Small intestine (tissue), 7 donors: Measurements from ENCODE around the gene CAMTA1. TPM values are rescaled to one million over a fixed set of nuclear protein-coding genes. Genes with fewer than 3 reads are reported as not detected.
A peak's percentile ranks its signal among the peaks of the same experiment; 100 is the strongest.

Source experiments
- DNase-seq, 2 donors: peaks; one replicate each; pipeline versions ENCODE4 v3.0.0 to v3.0.0-alpha.2; 2013
- FAIRE-seq: peaks from 2 replicates; lab custom pipeline; 2012; peaks lifted over from hg19 to GRCh38; lab: Jason Lieb, UNC
- H3K27ac ChIP-seq, 3 donors: one replicate each; pipeline ENCODE4 v1.5.1; 2013; ENCODE audit warnings: low read length in 2 of 3, mild to moderate bottlenecking in 2 of 3, control low read depth in 1 of 3, inconsistent platforms in 1 of 3, low read depth in 1 of 3, moderate library complexity in 1 of 3
- H3K27me3 ChIP-seq, 3 donors: one replicate each; pipeline ENCODE4 v1.6.1; 2013; ENCODE audit warnings: low read length in 3 of 3, inconsistent platforms in 1 of 3; ENCODE audit not compliant: control insufficient read depth in 3 of 3, insufficient read depth in 3 of 3
- H3K36me3 ChIP-seq, 3 donors: one replicate each; pipeline ENCODE4 v1.6.1; 2013; ENCODE audit warnings: low read length in 3 of 3, inconsistent platforms in 1 of 3, low read depth in 1 of 3, mild to moderate bottlenecking in 1 of 3, moderate library complexity in 1 of 3; ENCODE audit not compliant: control insufficient read depth in 3 of 3, insufficient read depth in 2 of 3
- H3K4me1 ChIP-seq, 3 donors: one replicate each; pipeline ENCODE4 v1.6.1; 2013; ENCODE audit warnings: low read length in 2 of 3, inconsistent platforms in 1 of 3, low read depth in 1 of 3, mild to moderate bottlenecking in 1 of 3, moderate library complexity in 1 of 3; ENCODE audit not compliant: control insufficient read depth in 3 of 3, insufficient read depth in 2 of 3
- H3K4me3 ChIP-seq, 3 donors: one replicate each; pipeline ENCODE4 v1.5.1; 2013; ENCODE audit warnings: low read length in 3 of 3, control low read depth in 1 of 3, inconsistent platforms in 1 of 3, low read depth in 1 of 3, mild to moderate bottlenecking in 1 of 3, moderate library complexity in 1 of 3
- H3K9me3 ChIP-seq, 2 donors: one replicate each; pipeline ENCODE4 v1.6.1; 2013; ENCODE audit warnings: low read depth in 1 of 2, low read length in 1 of 2; ENCODE audit not compliant: control insufficient read depth in 2 of 2, insufficient read depth in 1 of 2
- WGBS, 3 donors: extraction: QIAGEN DNeasy Blood & Tissue Kit; methylation state at CpG; one replicate each; pipeline ENCODE4 v1.1.7; 2013; 5-methylcytosine and 5-hydroxymethylcytosine counted together
- polyA plus RNA-seq, 4 donors: library from polyadenylated mRNA; stranded (reverse) in 3 of 4; unstranded in 1 of 4; fragments of 200-250 nt in 3 of 4; fragments of 120-200 nt in 1 of 4; gene quantifications; one replicate each; pipeline versions ENCODE4 v1.2.1 to v1.2.3, GENCODE V29; 2013
- donor health status: healthy with polysubstance abuse.
- donor health status: control.
- donor health status: control.
- donor health status: Bipolar disorder and iron deficiency.
- donor health status: healthy.

CAMTA1 gene
- polyA plus RNA-seq, 4 donors, result 57.6 to 177 (median 147) TPM

- 85 to 88% (median 88%) methylated on average over 9 of the region's 9 CpGs for WGBS, 3 donors
- FAIRE-seq, result no peak
- Histone ChIP-seq H3K4me1 (no peaks in the 10 kb centered on the region), H3K4me3 (peak overlapping the region in 1 of 3 donors; percentile 13), H3K36me3 (peaks cover 5 to 11% (median 9%) of the 10 kb centered on the region in 3 donors), H3K9me3 (no peaks in the 10 kb centered on the region), H3K27ac (no peak overlapping the region), H3K27me3 (no peaks in the 10 kb centered on the region)
- no peak for DNase-seq
Observed at GRCh38 chr1:7805460-7805859, 1020.2 kb downstream of the CAMTA1 start.

- peaks cover 3 to 22% (median 10%) of the 10 kb centered on the region in 3 donors for H3K36me3 ChIP-seq
- no peaks in the 10 kb centered on the region for H3K4me1 ChIP-seq
- no peak for FAIRE-seq
- 13 to 15% (median 14%) methylated on average over 1 of the region's 1 CpG for WGBS, 3 donors
- H3K27me3 ChIP-seq, result no peaks in the 10 kb centered on the region
- H3K4me3 ChIP-seq, result no peak overlapping the region
- no peak overlapping the region for H3K27ac ChIP-seq
- DNase-seq, result peak; percentile 19 to 26
- peaks cover 0 to 4% of the 10 kb centered on the region in 2 donors for H3K9me3 ChIP-seq
Observed at GRCh38 chr1:7808253-7808844, 1023.1 kb downstream of the CAMTA1 start.

GRCh38 chr1:7809742-7810141 is 1024.5 kb downstream of the CAMTA1 start:
- Histone ChIP-seq H3K4me3 (no peak overlapping the region), H3K27ac (no peak overlapping the region), H3K4me1 (no peaks in the 10 kb centered on the region), H3K9me3 (peaks cover 0 to 10% of the 10 kb centered on the region in 2 donors), H3K36me3 (peaks cover 3 to 27% (median 6%) of the 10 kb centered on the region in 3 donors), H3K27me3 (no peaks in the 10 kb centered on the region)
- 94 to 98% (median 96%) methylated on average over 13 of the region's 13 CpGs for WGBS, 3 donors
- FAIRE-seq (no peak), DNase-seq (no peak)

- 76 to 92% (median 87%) methylated on average over 7 of the region's 7 CpGs for WGBS, 3 donors
- Histone ChIP-seq H3K4me3 (no peak overlapping the region), H3K36me3 (peaks cover 3 to 25% (median 6%) of the 10 kb centered on the region in 3 donors), H3K27ac (no peak overlapping the region), H3K27me3 (no peaks in the 10 kb centered on the region), H3K4me1 (no peaks in the 10 kb centered on the region), H3K9me3 (peaks cover 0 to 10% of the 10 kb centered on the region in 2 donors)
- FAIRE-seq (no peak), DNase-seq (no peak)
Observed at GRCh38 chr1:7810395-7810794, 1025.1 kb downstream of the CAMTA1 start.

GRCh38 chr1:7811476-7811875 is 1026.2 kb downstream of the CAMTA1 start:
- no peaks in the 10 kb centered on the region for H3K27me3 ChIP-seq
- FAIRE-seq, result no peak
- peaks cover 0 to 10% of the 10 kb centered on the region in 2 donors for H3K9me3 ChIP-seq
- H3K27ac ChIP-seq, result no peak overlapping the region
- WGBS, 3 donors, result 91 to 95% (median 91%) methylated on average over 6 of the region's 6 CpGs
- no peaks in the 10 kb centered on the region for H3K4me1 ChIP-seq
- no peak for DNase-seq
- H3K4me3 ChIP-seq, result no peak overlapping the region
- peaks cover 0 to 20% (median 6%) of the 10 kb centered on the region in 3 donors for H3K36me3 ChIP-seq

- Histone ChIP-seq H3K27me3 (no peaks in the 10 kb centered on the region), H3K27ac (no peak overlapping the region), H3K4me1 (no peaks in the 10 kb centered on the region), H3K36me3 (peaks cover 2 to 21% (median 2%) of the 10 kb centered on the region in 3 donors), H3K9me3 (peaks cover 0 to 10% of the 10 kb centered on the region in 2 donors), H3K4me3 (no peak overlapping the region)
- 91 to 95% (median 92%) methylated on average over 3 of the region's 3 CpGs for WGBS, 3 donors
- no peak for FAIRE-seq
- DNase-seq, result no peak
Observed at GRCh38 chr1:7813677-7814373, 1028.6 kb downstream of the CAMTA1 start.

Other genes starting within 250 kb of the CAMTA1 start
- gene NOL9, start 230.9 kb upstream of the CAMTA1 start, polyA plus RNA-seq, result 10 to 100 TPM in 1 of 4 donors, 1 to 10 TPM in 3; 1.6 to 12.1 (median 3.9) TPM
- gene TAS1R1, start 230.1 kb upstream of the CAMTA1 start, polyA plus RNA-seq, result under 1 TPM in 3 of 4 donors, not detected in 1; 0.07 to 0.27 (median 0.13) TPM
- gene ZBTB48, start 205.5 kb upstream of the CAMTA1 start, polyA plus RNA-seq, result 100 to 1,000 TPM in 2 of 4 donors, 10 to 100 TPM in 2; 19.9 to 164 (median 81.8) TPM
- 10 to 100 TPM in 1 of 4 donors, 1 to 10 TPM in 3; 3.1 to 10.5 (median 6.4) TPM for gene KLHL21, start 182.6 kb upstream of the CAMTA1 start, polyA plus RNA-seq
- gene PHF13, start 171.7 kb upstream of the CAMTA1 start, polyA plus RNA-seq, result 10 to 100 TPM in 1 of 4 donors, 1 to 10 TPM in 3; 4.0 to 13.4 (median 4.8) TPM
- 10 to 100 TPM; 14.3 to 35.1 (median 18.0) TPM for gene THAP3, start 160.6 kb upstream of the CAMTA1 start, polyA plus RNA-seq
- gene DNAJC11, start 83.6 kb upstream of the CAMTA1 start, polyA plus RNA-seq, result 10 to 100 TPM; 37.8 to 52.6 (median 40.3) TPM